Adrenal gland (tissue), 5 donors: ENCODE results near the gene SBF2.

ENCODE experiments used
- POLR2A ChIP-seq, 2 donors: fragments of 450-650 bp; IDR thresholded peaks; one replicate each; pipeline ENCODE4 v1.6.1; 2017; ENCODE audit warnings: antibody characterized with exemption in 2 of 2, mild to moderate bottlenecking in 2 of 2, moderate library complexity in 1 of 2
- TF ChIP-seq, protein P1 (sequence below), 6 experiments: fragments of 450-650 bp in 4 of 6; fragments of 200-600 bp in 2 of 6; sonication (generic) in 1 of 6; IDR thresholded peaks; 1 replicate in 5 of 6; 2 replicates in 1 of 6; pipeline versions ENCODE4 v1.5.1 to v1.8.0; 2016 to 2021; ENCODE audit warnings: antibody characterized with exemption in 6 of 6, mild to moderate bottlenecking in 2 of 6, moderate library complexity in 1 of 6
- donor health status: DM: no; HTN: no; CAD: no.

GRCh38 chr11:10147195-10147594 lies 146.8 kb downstream of the SBF2 start:
- TF ChIP-seq, protein P1, sequence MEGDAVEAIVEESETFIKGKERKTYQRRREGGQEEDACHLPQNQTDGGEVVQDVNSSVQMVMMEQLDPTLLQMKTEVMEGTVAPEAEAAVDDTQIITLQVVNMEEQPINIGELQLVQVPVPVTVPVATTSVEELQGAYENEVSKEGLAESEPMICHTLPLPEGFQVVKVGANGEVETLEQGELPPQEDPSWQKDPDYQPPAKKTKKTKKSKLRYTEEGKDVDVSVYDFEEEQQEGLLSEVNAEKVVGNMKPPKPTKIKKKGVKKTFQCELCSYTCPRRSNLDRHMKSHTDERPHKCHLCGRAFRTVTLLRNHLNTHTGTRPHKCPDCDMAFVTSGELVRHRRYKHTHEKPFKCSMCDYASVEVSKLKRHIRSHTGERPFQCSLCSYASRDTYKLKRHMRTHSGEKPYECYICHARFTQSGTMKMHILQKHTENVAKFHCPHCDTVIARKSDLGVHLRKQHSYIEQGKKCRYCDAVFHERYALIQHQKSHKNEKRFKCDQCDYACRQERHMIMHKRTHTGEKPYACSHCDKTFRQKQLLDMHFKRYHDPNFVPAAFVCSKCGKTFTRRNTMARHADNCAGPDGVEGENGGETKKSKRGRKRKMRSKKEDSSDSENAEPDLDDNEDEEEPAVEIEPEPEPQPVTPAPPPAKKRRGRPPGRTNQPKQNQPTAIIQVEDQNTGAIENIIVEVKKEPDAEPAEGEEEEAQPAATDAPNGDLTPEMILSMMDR (IDR thresholded peaks at IDR 0.05) = no peak
- no peak for TF ChIP-seq POLR2A (IDR thresholded peaks at IDR 0.05)
